ENCODE data around the gene SLC22A13.
"Not testable (repeated sequence)": the region's sequence is repeated elsewhere in the genome, so short reads cannot be mapped to it uniquely, and the experiment has no call there.

SLC22A13 gene

DNA sequence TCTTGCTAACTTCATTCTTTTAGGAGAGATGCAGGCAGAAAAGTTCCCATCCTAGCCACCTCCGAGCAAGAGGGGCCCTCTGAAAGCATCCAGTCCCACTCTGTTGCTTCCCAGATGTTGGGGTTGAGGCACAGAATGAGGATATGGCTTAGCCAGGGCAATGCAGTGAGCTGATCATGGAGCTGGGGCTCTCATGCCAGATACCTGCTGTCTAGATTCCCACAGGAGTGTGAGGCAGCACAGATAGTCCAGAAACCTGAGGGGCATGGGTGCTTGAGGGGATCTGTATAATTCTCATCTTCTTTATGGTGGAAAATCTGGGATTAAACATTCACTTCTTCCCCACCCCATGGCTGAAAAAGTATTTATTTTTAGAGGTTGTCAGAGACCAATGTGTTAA, 1.2 kb downstream of the SLC22A13 start:
- no peak for DNase-seq

- DNase-seq = no peak
Observed at GRCh38 chr3:38267662-38268061, 2.0 kb downstream of the SLC22A13 start.

DNA sequence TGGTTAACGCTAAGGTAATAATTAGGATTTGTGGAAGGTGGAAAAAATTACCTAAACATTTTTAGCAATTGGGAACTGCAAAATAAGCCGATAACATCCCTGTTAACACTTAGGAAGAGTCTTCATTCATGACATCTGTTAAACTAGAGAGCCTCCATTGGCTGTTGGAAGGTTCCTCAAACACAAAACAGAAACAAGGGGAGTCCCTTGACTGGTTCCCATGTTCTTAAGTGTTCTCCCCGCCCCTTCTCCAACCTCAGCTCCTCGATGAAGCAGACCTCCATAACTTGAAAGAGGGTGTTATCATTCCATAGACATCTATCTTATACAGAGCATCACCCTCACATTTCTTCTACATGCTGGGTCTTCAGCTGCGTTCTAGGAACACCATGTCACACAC, 2.5 kb downstream of the SLC22A13 start:
- no peak for DNase-seq

DNA sequence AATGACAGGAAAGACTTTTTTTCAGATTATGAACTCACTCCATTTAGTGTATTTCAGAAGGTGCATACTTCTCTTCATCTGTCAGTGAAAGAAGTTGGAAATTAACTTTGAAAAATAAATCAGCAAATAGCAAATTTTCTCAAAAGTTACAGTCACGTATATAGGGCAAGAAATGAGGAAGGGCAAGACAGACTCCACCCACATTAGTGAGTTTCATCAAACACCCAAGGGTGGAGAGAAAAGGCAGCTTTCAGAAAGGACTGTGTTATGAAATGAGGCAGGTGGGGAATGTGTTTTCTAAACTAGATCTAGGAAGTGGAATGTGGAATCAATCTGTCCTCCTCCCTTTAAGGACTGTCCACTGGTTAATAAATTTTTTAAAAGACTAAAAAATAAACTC, 2.9 kb downstream of the SLC22A13 start:
- DNase-seq = no peak

DNA sequence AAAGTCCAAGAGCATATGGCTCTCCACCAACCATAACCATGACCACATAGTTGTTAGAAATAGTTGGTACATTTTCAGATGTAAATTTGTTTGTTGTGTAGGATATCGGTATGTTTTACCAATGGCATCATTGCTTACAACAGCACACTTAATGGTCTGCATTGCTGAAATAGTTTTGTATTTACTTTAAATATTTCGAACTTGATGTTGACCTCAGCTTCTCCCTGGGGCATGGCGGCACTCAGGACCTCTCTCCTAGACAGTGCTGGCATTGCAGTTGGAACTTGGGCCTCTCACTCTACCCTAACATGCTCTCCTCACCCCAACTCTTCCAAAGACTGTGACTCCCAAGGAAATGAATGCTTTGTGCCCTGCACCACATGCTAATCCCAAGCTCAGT, 5.0 kb downstream of the SLC22A13 start:
- no peak for DNase-seq

GRCh38 chr3:38271553-38271952, 5.9 kb downstream of the SLC22A13 start:
- no peak for DNase-seq

GRCh38 chr3:38274864-38275649, 9.4 kb downstream of the SLC22A13 start:
- no peak for DNase-seq

DNA sequence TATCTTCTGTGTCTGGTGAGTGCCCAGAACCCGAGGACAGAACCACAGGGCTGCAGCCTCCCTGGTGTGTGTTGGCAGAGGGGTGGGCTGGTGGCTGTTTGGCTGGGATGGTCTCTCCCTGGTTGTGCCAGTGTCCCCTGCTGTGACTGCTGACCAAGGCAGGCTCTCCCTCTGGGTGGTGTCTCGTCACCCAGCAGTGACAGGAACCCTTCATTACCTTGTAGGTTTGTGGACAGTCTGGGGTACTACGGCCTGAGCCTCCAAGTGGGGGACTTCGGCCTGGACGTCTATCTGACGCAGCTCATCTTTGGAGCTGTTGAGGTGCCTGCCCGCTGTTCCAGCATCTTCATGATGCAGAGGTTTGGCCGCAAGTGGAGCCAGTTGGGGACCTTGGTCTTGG, 10.0 kb downstream of the SLC22A13 start:
- DNase-seq = no peak

DNA sequence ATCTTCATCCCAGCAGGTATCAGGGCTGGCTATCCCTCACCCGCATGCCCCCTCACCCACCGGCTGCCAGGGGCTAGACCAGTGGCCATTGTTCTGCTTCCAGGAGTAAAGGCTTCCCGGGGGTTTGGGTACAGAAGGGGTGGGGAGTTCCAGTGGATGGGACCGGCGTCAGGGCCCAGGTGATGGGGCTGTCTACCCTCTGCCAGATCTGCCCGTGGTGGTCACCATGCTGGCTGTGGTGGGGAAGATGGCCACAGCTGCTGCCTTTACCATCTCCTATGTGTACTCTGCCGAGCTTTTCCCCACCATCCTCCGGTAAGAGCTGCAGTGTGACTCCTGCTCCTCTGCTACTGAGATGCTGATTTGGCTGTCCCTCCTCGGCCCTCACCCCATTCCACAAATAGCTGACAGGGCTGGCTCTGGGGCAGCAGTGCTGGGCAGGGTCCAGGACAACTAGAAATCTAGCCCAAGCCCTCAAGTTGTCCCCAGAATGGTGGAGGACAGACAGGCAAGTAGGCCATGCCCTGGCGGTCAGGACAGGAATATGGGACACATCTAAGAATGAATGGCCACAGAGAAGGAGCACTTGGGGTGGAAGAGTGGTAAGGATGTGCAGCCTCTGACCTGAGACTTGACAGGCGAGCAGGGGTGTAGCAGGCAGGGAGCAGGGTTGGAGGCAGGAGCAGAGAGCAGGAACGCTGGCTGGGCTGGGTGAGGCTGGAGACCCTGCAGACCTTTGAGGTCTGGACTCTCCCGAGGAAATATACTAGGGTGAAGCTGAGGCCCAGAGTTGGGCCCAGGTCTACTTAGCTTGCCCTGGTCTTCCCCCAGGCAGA, 10.7 kb downstream of the SLC22A13 start:
- DNase-seq = no peak

GRCh38 chr3:38276917-38277630, 11.5 kb downstream of the SLC22A13 start:
- DNase-seq = no peak

GRCh38 chr3:38278841-38279240, 13.2 kb downstream of the SLC22A13 start:
- no peak for DNase-seq

DNA sequence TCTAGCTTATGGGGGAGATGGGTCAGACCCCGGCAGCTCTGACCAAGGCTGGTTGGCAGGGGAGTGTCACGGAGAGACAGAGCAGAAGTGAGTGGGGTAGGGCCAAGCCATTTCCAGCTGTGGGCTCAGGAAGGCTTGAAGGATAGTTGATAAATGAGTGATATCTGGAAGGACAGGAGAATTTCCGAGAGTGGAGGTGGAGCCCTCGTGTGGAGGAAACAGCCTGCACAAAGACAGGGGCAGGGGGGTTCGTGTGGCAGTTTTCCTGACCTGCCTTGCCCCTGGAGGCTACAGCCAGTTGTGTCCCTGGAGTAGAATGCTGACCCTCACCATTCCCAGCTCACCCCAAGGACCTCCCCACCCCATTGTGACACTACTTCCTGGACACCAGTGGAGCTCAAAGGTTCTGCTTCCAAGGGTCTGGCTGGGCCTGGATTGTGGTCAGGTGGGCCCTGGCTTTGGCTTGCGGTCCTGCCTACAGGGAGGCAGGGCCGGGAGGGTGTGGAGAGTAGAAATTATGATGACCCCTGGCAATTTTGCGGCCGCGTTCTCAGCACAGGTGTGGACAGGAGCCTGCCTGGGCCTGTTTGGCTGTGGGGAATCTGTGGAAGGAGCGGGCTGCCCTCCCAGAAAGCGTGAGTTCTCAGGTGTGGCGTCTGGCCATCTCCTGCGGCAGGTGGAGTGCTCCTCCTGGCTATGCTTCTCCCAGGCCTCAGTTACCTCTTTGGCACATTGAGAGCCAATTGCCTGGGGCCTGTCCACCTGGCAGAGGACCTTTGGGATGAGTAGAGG, 16.5 kb downstream of the SLC22A13 start, which contains the start of gene SLC22A14:
Gene SLC22A14 (plus strand): TSS at position 400 of the 792 bp plus-strand sequence. CDS start 23,733 bp downstream, outside the sequence.
- DNase-seq = no peak

DNA sequence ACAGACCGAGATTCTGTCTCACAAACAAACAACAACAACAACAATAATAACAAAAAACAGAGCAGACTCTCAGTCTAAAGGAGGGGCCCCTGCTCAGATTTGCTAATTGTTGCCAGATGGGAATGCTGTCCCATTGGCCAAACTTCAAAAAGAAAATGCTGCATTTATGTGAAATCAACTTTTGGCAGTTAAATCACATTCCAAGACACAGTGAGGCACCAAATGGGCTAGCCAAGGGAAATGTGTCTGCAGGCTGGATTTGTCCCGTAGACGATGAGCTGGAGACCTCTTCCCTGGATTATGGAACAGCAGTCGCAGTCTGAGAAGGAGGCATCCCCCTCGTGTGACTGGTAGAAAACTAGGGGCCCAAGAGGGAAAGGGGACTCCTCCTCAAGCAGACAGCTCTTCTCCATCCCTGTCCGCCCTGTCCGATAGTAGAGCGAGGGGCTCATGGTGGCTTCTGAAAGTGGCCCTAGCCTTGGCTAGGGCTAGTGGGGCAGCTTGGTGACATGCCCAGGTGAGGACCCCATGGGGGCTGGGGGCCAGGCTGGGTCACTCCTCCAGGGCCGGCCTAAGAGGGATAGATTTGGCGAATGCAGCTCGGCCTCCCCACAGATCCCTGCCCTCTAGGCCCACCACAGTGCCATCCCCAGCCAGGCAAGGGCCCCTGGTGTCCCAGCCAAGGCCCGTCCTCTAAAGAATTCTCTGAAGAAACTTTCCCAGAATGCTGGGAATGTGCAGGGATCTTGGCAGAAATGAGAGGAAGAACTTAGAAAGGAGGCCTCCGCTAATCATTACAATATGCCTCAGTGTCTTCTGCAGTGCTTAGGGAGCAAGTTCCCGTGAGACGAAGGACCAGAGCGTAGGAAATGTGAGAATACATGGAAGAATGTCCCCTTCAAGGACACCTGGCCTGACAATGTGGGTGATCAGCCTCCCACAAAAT, 18.5 kb downstream of the SLC22A13 start:
- no peak for DNase-seq

DNA sequence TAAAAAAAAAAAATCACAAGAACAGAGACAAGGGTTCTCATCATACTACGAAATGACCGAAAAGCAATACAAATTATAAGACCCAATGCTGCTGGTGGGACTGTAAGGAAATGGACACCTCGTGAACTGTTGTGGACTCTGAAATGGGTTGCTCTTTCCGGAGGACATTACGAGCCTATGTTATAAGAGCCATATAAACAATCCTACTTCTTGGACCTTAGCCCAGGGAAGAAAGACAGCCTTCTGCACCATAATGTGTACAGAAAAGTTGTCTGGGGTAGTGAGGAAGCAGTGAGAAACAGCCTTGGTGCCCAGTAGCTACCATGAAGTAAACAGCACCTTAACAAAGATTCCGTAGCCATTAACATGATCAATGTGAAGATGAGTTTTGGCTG, 19.1 kb downstream of the SLC22A13 start:
- no peak for DNase-seq

GRCh38 chr3:38289286-38290217, 23.9 kb downstream of the SLC22A13 start:
- not testable (repeated sequence) for DNase-seq

DNA sequence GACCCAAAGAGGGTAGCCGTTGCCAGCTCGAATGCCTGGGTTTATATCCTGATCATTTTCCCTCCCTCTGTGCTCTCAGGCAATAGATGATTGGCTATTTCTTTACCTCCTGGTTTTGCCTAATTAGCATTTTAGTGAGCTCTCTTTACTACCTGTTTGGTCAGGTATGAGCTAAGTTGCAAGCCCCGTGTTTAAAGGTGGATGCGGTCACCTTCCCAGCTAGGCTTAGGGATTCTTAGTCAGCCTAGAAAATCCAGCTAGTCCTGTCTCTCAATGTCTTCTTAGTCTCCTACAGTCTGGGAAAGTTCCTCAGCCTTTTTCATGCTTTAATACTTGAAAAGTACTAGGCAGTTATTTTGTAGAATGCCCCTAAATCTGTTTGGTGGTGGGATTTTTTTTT, 31.4 kb downstream of the SLC22A13 start:
- not testable (repeated sequence) for DNase-seq

- DNase-seq = no peak
Observed at GRCh38 chr3:38297537-38297936, 31.9 kb downstream of the SLC22A13 start.

DNA sequence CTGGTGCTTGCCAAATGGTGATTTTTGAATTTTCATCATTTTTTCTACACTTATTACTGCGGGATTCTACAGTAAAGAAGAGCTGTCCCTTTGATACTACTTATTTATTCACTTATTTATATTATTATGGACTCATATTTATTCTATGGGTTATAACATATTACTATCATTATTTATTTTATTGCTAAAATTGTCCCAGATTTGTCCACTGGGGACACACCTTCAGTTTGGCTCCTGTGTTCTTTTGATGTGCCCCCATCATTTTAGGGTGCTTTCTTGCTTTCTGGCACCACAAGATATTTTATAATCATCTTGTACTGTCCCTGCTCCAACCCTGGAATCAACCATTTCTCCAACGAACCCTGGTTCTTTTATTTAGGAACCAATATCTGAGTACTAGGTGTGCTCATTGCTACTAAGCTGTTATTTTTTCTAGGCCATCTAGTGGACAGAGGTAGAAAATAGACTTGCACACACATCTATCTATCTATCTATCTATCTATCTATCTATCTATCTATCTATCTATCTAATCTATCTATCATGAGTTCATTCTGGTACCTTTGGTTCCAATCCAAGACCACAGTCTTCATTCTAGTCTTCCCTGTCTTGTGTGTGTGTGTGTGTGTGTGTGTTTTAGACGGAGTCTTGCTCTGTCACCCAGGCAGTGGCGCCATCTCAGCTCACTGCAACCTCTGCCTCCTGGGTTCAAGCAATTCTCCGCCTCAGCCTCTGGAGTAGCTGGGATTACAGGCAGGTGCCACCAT, 32.5 kb downstream of the SLC22A13 start:
- no peak for DNase-seq

- no peak for DNase-seq
Observed at GRCh38 chr3:38306941-38307340, 41.3 kb downstream of the SLC22A13 start.
